Breast epithelium (tissue), 4 donors: ENCODE measurements around the gene UBAC1. TPM values are rescaled to one million over a fixed set of nuclear protein-coding genes. Genes with fewer than 3 reads are reported as not detected.

Experiments used
- DNase-seq, 2 donors: peaks; one replicate each; pipeline ENCODE4 v3.0.0-alpha.2; 2019; ENCODE audit warnings: low spot score in 2 of 2
- H3K27ac ChIP-seq, 2 donors: fragments of 200-600 bp; sonication (generic) in 1 of 2; one replicate each; pipeline ENCODE4 v1.5.1; 2016 to 2019; ENCODE audit warnings: mild to moderate bottlenecking in 1 of 2
- H3K27me3 ChIP-seq, 2 donors: fragments of 200-600 bp; sonication (generic) in 1 of 2; one replicate each; pipeline versions ENCODE4 v1.5.1 to v1.6.0; 2017 to 2019; ENCODE audit warnings: control low read depth in 1 of 2, mild to moderate bottlenecking in 1 of 2
- H3K36me3 ChIP-seq: fragments of 200-600 bp; one replicate; pipeline ENCODE4 v1.5.1; 2019
- H3K4me1 ChIP-seq, 2 donors: fragments of 200-600 bp; sonication (generic); one replicate each; pipeline ENCODE4 v1.5.1; 2016 to 2019; ENCODE audit warnings: control low read depth in 1 of 2
- H3K4me3 ChIP-seq, 3 donors: fragments of 200-600 bp; sonication (generic); 1 replicate in 2 of 3; 2 replicates in 1 of 3; pipeline ENCODE4 v1.5.1; 2016 to 2019; ENCODE audit warnings: mild to moderate bottlenecking in 3 of 3, moderate library complexity in 2 of 3
- H3K9me3 ChIP-seq, 2 donors: fragments of 200-600 bp; sonication (generic) in 1 of 2; one replicate each; pipeline ENCODE4 v1.5.1; 2016 to 2019; ENCODE audit warnings: control low read depth in 1 of 2
- CTCF ChIP-seq, 3 donors: fragments of 450-650 bp; IDR thresholded peaks; one replicate each; pipeline ENCODE4 v1.5.1; 2016 to 2017; ENCODE audit warnings: antibody characterized with exemption in 3 of 3, mild to moderate bottlenecking in 3 of 3, moderate library complexity in 3 of 3
- POLR2A ChIP-seq: fragments of 450-650 bp; IDR thresholded peaks from one replicate; pipeline ENCODE4 v1.6.1; 2016; ENCODE audit warnings: antibody characterized with exemption, mild to moderate bottlenecking, moderate library complexity
- POLR2AphosphoS5 ChIP-seq, 3 donors: sonication (generic); formaldehyde crosslinking; IDR thresholded peaks; one replicate each; pipeline ENCODE4 v1.6.1; 2017; ENCODE audit warnings: antibody characterized with exemption in 3 of 3
- intact Hi-C: fragments of 100-400 bp; cut with DNase I; formaldehyde crosslinking; loops from one replicate; pipeline ENCODE4 v1.15.1; 2023; ENCODE audit warnings: low total_unique reads
- total RNA-seq, 3 donors: library from RNA; depleted of rRNA; stranded (reverse); fragments of >200 nt; gene quantifications; one replicate each; pipeline ENCODE4 v1.1.0, GENCODE V29; 2016

The UBAC1 gene
- total RNA-seq, 3 donors from 2014 or later, result 39.2 to 53.0 (median 45.6) TPM

GRCh38 chr9:135993765-135994500 is 32.8 kb upstream of the UBAC1 start:
- Histone ChIP-seq H3K36me3 (no peaks in the 10 kb centered on the region), H3K27me3 (peaks cover 0 to 4% of the 10 kb centered on the region in 2 donors), H3K4me1 (peaks cover 6 to 22% of the 10 kb centered on the region in 2 donors), H3K4me3 (no peak overlapping the region), H3K9me3 (no peaks in the 10 kb centered on the region), H3K27ac (peak overlapping the region in 1 of 2 donors; percentile 93)
- intact Hi-C loops, result loop anchor here (10.0 kb wide), 1 partner anchor 121 kb away; the partner anchor contains the start of gene TMEM250
- DNase-seq, result no peak
- TF ChIP-seq CTCF (IDR thresholded peaks at IDR 0.05) (no peak), POLR2A (no peak)

- DNase-seq, result no peak
- Histone ChIP-seq H3K27me3 (peaks cover 0 to 9% of the 10 kb centered on the region in 2 donors), H3K27ac (peak overlapping the region; percentile 78 to 93), H3K4me3 (peak overlapping the region in 1 of 3 donors; percentile 63), H3K36me3 (no peaks in the 10 kb centered on the region), H3K9me3 (no peaks in the 10 kb centered on the region), H3K4me1 (peaks cover 6 to 22% of the 10 kb centered on the region in 2 donors)
- TF ChIP-seq POLR2A (no peak), CTCF (IDR thresholded peaks at IDR 0.05) (no peak), POLR2AphosphoS5 (IDR thresholded peaks at IDR 0.05) (no peak)
- intact Hi-C loops, result loop anchor here (10.0 kb wide), 1 partner anchor 121 kb away; the partner anchor contains the start of gene TMEM250
Observed at GRCh38 chr9:135993409-135993742, 32.2 kb upstream of the UBAC1 start.

GRCh38 chr9:135992486-135993408 is 31.6 kb upstream of the UBAC1 start:
- peaks cover 0 to 16% of the 10 kb centered on the region in 2 donors for H3K27me3 ChIP-seq
- H3K27ac ChIP-seq, result peak overlapping the region; percentile 78 to 93
- intact Hi-C loops, result loop anchor here (10.0 kb wide), 1 partner anchor 122 kb away; the partner anchor contains the start of gene TMEM250
- H3K4me3 ChIP-seq, result peak overlapping the region; percentile 7 to 63 (median 39)
- H3K9me3 ChIP-seq, result no peaks in the 10 kb centered on the region
- no peaks in the 10 kb centered on the region for H3K36me3 ChIP-seq
- H3K4me1 ChIP-seq, result peaks cover 6 to 22% of the 10 kb centered on the region in 2 donors
- TF ChIP-seq POLR2AphosphoS5 (IDR thresholded peaks at IDR 0.05) (peak in 2 of 3 donors; percentile 15 to 57), CTCF (IDR thresholded peaks at IDR 0.05) (no peak), POLR2A (no peak)
- DNase-seq, result peak; percentile 34 to 73

GRCh38 chr9:135991771-135992170 is 30.6 kb upstream of the UBAC1 start:
- Histone ChIP-seq H3K27me3 (peaks cover 0 to 20% of the 10 kb centered on the region in 2 donors), H3K4me3 (no peak overlapping the region), H3K27ac (peak overlapping the region; percentile 78 to 93), H3K36me3 (no peaks in the 10 kb centered on the region), H3K9me3 (no peaks in the 10 kb centered on the region), H3K4me1 (peaks cover 6 to 22% of the 10 kb centered on the region in 2 donors)
- no peak for TF ChIP-seq CTCF (IDR thresholded peaks at IDR 0.05)
- TF ChIP-seq POLR2AphosphoS5 (IDR thresholded peaks at IDR 0.05), result no peak
- no peak for TF ChIP-seq POLR2A
- DNase-seq, result no peak
- intact Hi-C loops, result loop anchor here (10.0 kb wide), 1 partner anchor 123 kb away; the partner anchor contains the start of gene TMEM250
